Common myeloid progenitor, CD34-positive (primary cell): ENCODE results near the gene OR2A25.

Source experiments
- CTCF ChIA-PET: fragments of 350-600 bp; sonication (Branson Sonifier 250); formaldehyde crosslinking; loops from one replicate; lab custom pipeline; 2021; ENCODE audit warnings: antibody characterized with exemption; lab: Charles Lee
- POLR2A ChIA-PET: fragments of 350-600 bp; sonication (Branson Sonifier 250); formaldehyde crosslinking; loops from one replicate; lab custom pipeline; 2021; ENCODE audit warnings: antibody characterized with exemption; lab: Charles Lee
- DNase-seq, 3 donors: peaks; one replicate each; pipeline versions ENCODE4 v3.0.0 to v3.0.0-alpha.2; 2013
- H3K27ac ChIP-seq, 2 experiments: 1 replicate in 1 of 2; 2 replicates in 1 of 2; pipeline ENCODE4 v1.7.0; 2013; ENCODE audit warnings: inconsistent platforms in 2 of 2, low read length in 2 of 2, mild to moderate bottlenecking in 2 of 2, low read depth in 1 of 2, moderate library complexity in 1 of 2; ENCODE audit not compliant: severe bottlenecking in 2 of 2, insufficient read depth in 1 of 2, poor library complexity in 1 of 2
- H3K27me3 ChIP-seq, 5 experiments: replicated peaks in 2 of 5; 1 replicate in 3 of 5; 2 replicates in 2 of 5; pipeline versions ENCODE4 v1.6.1 to v1.7.0; 2013; ENCODE audit warnings: low read length in 4 of 5, mild to moderate bottlenecking in 2 of 5, moderate library complexity in 2 of 5, inconsistent platforms in 1 of 5; ENCODE audit not compliant: insufficient read depth in 5 of 5, control insufficient read depth in 4 of 5
- H3K36me3 ChIP-seq, 4 experiments: 1 replicate in 2 of 4; 2 replicates in 2 of 4; pipeline versions ENCODE4 v1.6.1 to v1.7.0; 2013; ENCODE audit warnings: low read length in 3 of 4, control low read depth in 1 of 4, mild to moderate bottlenecking in 1 of 4; ENCODE audit not compliant: control insufficient read depth in 4 of 4, insufficient read depth in 4 of 4
- H3K4me1 ChIP-seq, 4 experiments: 1 replicate in 3 of 4; 2 replicates in 1 of 4; pipeline versions ENCODE4 v1.6.1 to v1.7.1; 2013; ENCODE audit warnings: low read length in 3 of 4, mild to moderate bottlenecking in 3 of 4, control low read depth in 1 of 4, inconsistent platforms in 1 of 4, moderate library complexity in 1 of 4; ENCODE audit not compliant: control insufficient read depth in 4 of 4, insufficient read depth in 4 of 4; ENCODE audit errors: control extremely low read depth in 1 of 4
- H3K4me3 ChIP-seq, 7 experiments: 1 replicate in 4 of 7; 2 replicates in 3 of 7; pipeline versions ENCODE4 v1.5.1 to v1.7.0; 2013; ENCODE audit warnings: mild to moderate bottlenecking in 7 of 7, low read length in 6 of 7, moderate library complexity in 6 of 7, inconsistent platforms in 2 of 7, low read depth in 2 of 7, control low read depth in 1 of 7; ENCODE audit not compliant: insufficient read depth in 4 of 7, control insufficient read depth in 1 of 7; ENCODE audit errors: extremely low read depth in 1 of 7
- H3K9me3 ChIP-seq, 5 experiments: 1 replicate in 4 of 5; 2 replicates in 1 of 5; pipeline versions ENCODE4 v1.6.1 to v1.7.1; 2013; ENCODE audit warnings: low read length in 4 of 5, mild to moderate bottlenecking in 2 of 5, inconsistent platforms in 1 of 5, low read depth in 1 of 5, moderate library complexity in 1 of 5; ENCODE audit not compliant: control insufficient read depth in 4 of 5, insufficient read depth in 2 of 5; ENCODE audit errors: control extremely low read depth in 1 of 5
- WGBS: methylation state at CpG from one replicate; pipeline ENCODE4 v1.1.5; 2013; ENCODE audit not compliant: insufficient coverage; 5-methylcytosine and 5-hydroxymethylcytosine counted together

Gene OR2A25

DNA sequence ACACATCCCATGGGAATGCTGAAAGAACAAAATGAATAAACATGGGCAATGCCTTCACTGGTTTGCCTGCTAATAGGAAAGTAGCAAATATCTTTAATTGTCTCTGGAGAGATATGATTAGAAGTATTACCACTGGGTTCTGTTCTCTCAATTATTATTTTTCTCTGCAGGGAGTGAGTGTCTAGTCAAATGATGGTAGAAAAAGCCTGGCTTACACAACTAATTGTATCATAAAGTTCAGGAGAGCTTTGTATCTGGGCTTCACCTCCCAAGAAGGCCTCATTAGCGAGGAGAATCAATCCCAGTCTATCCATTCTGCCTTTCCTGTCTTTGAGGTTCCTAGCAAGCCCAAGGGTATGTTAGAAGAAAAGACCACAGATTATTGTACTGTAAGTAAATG, 53.3 kb downstream of the OR2A25 start, which contains the start of gene OR2A14:
Gene OR2A14 (plus strand): TSS at position 301 of the 400 bp plus-strand sequence. CDS start 5,937 bp downstream, outside the sequence.
- ChIA-PET CTCF (no interaction called here), POLR2A (no interaction called here)
- no peaks in the 10 kb centered on the region for H3K36me3 ChIP-seq
- WGBS, result no CpG with 5 or more reads among the region's 1 CpG
- DNase-seq, result no peak
- no peaks in the 10 kb centered on the region for H3K9me3 ChIP-seq
- no peaks in the 10 kb centered on the region for H3K27me3 ChIP-seq
- H3K27ac ChIP-seq, result no peak within 1 kb of the TSS
- H3K4me3 ChIP-seq, result no peak within 1 kb of the TSS
- no peaks in the 10 kb centered on the region for H3K4me1 ChIP-seq
